Stomach (tissue), 4 donors: Measurements from ENCODE around the gene QSER1.

Experiments used
- CTCF ChIP-seq, 7 experiments: fragments of 450-650 bp in 4 of 7; fragments of 200-600 bp in 3 of 7; sonication (generic) in 3 of 7; IDR thresholded peaks; one replicate each; pipeline ENCODE4 v1.5.1; 2016 to 2019; ENCODE audit warnings: antibody characterized with exemption in 7 of 7, control low read depth in 2 of 7, mild to moderate bottlenecking in 1 of 7
- EP300 ChIP-seq: sonication (generic); formaldehyde crosslinking; IDR thresholded peaks from one replicate; pipeline ENCODE4 v1.6.1; 2017; ENCODE audit warnings: antibody characterized with exemption
- POLR2A ChIP-seq, 4 donors: fragments of 450-650 bp; IDR thresholded peaks; one replicate each; pipeline ENCODE4 v1.6.1; 2016; ENCODE audit warnings: antibody characterized with exemption in 4 of 4, control low read depth in 2 of 4, mild to moderate bottlenecking in 1 of 4, moderate library complexity in 1 of 4

GRCh38 chr11:32919338-32919737, 26.7 kb downstream of the QSER1 start:
- TF ChIP-seq POLR2A (IDR thresholded peaks at IDR 0.05) (no peak), CTCF (IDR thresholded peaks at IDR 0.05) (no peak), EP300 (no peak)
